GM12892 (cell line): ENCODE data around the gene ANKS1B.
"Not testable (repeated sequence)": the region's sequence is repeated elsewhere in the genome, so short reads cannot be mapped to it uniquely, and the experiment has no call there.

Experiments
- DNase-seq: peaks from one replicate; pipeline ENCODE4 v3.0.0; 2011; ENCODE audit not compliant: insufficient read length
- FAIRE-seq: peaks from 2 replicates; lab custom pipeline; 2011; peaks lifted over from hg19 to GRCh38; lab: Jason Lieb, UNC
- POLR2A ChIP-seq: IDR thresholded peaks from 2 replicates; pipeline ENCODE4 v1.6.1; 2011; ENCODE audit warnings: low read depth, low read length, control low read depth
- POLR2AphosphoS5 ChIP-seq: IDR thresholded peaks from 2 replicates; pipeline ENCODE4 v1.6.1; 2011; ENCODE audit warnings: low read depth, low read length, control low read depth
- TAF1 ChIP-seq: IDR thresholded peaks from 2 replicates; pipeline ENCODE4 v1.6.1; 2011; ENCODE audit warnings: low read depth, mild to moderate bottlenecking, control low read depth, low read length, borderline replicate concordance

ANKS1B gene

DNA sequence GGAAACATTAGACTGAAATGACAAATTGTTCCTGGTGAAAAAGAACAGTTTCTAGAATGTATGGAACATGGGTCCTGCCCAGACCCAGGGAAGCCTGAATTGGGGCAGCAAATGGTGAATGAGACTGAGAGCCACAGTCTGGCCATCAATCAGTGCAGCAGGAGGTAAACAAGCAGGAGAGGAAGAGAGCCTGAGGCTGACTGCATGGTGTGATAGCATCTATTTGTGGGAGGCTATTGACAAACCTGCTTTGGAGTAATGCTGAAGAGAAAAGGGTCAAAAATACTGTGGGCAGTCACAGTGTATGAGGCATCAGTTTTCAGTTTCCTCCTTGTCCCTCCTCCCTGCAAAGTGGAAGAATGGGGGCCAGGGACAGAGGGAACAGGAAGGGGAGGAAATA is 136.8 kb downstream of the ANKS1B start:
- DNase-seq (no peak), FAIRE-seq (no peak)
- TF ChIP-seq POLR2A (no peak), POLR2AphosphoS5 (no peak), TAF1 (no peak)

DNA sequence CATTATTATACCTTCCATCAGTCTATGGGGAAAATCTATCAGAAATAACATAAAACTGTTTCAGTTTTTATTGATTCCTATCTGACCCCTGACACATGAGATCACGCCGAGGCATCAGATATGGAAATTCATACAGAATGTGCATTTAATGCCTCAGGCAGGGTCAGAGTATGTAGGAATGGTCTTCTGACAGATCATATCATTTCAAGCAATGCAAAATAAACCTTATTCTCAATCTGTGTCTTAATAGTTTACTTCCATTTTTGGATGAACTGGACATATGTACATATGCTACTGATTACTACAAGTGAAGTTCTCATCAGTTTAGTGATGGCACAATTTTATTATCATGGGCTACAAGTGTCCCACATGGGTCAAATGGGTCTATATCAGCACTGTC is 150.0 kb downstream of the ANKS1B start:
- no peak for FAIRE-seq
- TF ChIP-seq TAF1 (no peak), POLR2AphosphoS5 (no peak), POLR2A (no peak)
- no peak for DNase-seq

DNA sequence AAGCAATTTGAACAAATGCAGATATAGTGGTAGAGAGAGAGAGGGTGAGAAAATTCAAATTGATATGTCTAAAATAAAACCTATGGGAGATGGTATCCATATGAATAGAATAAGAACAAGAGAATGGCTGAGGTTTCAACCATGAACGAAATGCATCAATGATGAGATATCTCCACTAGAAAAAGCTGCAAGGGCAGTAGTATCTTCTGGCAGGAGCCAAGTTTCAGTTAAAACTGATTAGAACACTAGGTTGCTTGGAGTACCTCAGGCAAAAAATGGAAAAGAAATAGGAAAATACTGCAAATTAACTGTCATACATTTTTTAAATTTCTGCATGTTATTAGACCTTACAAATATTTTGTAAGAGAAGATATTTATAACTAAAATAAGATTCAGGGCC is 151.3 kb downstream of the ANKS1B start:
- TF ChIP-seq POLR2A (no peak), TAF1 (no peak), POLR2AphosphoS5 (no peak)
- DNase-seq (no peak), FAIRE-seq (no peak)

DNA sequence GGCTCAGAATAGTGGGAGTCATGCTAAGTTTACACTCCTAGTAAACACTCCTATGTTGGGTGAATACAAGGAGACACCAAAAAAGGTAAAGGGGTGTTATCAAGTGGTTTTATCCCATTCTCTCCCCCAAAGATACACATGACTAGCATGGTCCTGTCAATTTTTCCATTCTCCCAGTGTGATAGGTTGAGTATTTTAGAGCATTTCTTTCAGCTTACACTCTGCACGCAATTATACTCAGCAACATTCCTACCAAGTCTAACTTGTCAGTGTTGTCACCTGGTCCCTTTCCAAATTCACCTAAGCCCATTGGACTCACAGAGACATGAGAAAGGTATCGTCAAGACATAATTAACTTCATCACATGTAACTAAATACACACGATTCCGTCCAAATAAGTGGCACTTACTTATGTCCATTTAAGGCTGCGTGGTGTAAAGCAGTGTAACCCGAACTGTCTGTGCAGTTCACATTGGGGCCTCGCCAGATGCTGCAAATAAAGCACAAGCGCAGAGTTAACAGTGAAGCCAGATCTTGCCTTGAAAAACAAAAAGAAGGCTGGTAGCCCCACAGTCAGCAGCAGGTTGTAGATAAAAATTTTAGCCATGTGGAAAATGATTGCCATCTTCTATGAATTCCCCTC is 159.7 kb downstream of the ANKS1B start:
- FAIRE-seq (no peak), DNase-seq (no peak)
- TF ChIP-seq POLR2AphosphoS5 (no peak), TAF1 (no peak), POLR2A (no peak)

DNA sequence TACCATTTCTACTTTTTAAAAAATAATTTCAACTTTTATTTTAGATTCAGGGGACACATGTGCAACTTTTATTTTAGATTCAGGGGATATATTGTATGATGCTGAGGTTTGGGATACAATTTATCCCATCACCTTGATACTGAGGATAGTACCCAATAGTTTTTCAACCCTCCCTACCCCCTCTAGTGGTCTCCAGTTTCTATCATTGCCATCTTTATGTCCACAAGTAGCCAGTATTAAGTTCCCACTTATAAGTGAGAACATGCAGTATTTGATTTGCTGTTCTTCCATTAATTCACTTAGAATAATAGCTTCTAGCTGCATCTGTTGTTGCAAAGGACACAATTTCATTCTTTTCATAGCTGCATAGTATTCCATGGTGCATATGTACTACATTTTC is 162.5 kb downstream of the ANKS1B start:
- no peak for FAIRE-seq
- no peak for DNase-seq
- no peak for TF ChIP-seq POLR2AphosphoS5
- TF ChIP-seq TAF1: no peak
- TF ChIP-seq POLR2A: no peak

DNA sequence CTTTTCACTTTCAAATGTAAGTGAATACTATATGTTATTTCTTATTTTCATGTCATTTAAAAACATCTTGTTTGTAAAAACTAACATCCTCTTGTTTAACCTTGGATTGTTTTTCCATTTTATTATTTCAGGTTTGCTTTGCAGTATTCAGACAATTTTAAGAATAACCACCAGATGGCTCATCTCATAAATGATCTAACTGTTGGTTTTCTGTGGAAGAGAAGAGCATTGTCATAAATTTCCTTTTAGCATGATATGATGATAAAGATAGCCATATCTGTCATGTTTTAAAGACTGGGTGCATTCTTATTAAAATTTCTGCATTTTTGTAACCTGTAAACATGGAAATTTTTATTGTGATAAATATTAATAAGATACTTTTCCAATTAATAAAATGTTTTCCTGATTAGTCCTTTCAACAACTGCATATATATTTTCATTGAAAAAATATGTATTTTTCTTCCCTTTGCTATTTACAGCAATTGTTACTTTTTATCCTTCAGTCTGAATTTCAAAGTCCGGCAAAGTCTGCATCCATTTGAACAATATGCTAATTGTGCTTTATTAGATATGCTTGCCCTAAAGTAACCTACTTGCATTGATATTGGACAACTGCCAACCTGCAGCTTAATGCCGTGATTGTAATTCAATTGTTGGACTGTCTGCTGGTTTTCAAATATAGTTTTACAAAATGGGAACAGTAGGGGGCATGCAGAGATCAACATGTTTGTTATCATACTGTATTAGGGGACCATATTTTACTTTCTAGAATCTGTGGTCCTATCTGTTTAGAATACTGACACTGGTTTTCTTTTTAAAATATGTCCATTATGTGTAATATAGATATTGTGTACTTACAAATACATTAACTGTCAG is 173.8 kb downstream of the ANKS1B start:
- no peak for DNase-seq
- FAIRE-seq: no peak
- TF ChIP-seq POLR2A (no peak), POLR2AphosphoS5 (no peak), TAF1 (no peak)

DNA sequence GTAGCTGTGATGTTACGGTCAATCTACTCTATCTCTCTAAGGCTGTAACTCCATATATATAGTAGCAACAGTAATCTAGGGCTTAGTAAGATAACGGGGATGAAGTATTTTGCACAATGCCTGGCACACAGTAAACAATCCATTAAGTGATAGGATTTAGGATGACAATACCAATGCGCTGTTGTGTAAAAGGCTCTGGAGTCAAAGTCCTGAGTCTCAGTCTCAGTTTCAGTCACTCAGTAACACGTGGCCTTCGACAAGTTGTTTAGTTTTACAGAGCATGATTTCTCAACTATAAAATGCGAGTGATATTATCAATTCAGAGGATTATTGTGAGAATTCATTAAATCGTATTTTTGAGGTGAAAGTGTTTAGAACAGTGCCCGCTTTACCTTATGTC is 174.8 kb downstream of the ANKS1B start:
- DNase-seq (no peak), FAIRE-seq (no peak)
- no peak for TF ChIP-seq TAF1
- TF ChIP-seq POLR2A: no peak
- TF ChIP-seq POLR2AphosphoS5: no peak

DNA sequence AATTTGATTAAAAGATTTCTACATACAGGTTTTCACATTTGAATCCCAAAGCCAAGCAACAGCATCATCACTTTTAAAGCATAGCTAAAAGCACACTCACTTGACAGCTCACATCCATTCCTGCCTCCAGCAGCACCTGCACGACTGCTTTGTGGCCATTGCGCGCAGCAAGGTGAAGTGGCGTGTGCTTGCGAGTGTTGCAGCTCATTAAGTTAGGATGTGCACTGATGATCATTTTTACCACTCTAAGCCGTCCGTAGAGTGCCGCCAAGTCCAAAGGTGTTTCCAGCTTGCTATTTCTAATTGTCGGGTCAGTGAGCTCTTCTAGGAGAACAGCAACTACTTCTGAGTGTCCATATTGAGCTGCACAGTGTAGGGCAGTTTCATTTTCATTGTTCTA is 178.4 kb downstream of the ANKS1B start:
- no peak for TF ChIP-seq TAF1
- no peak for TF ChIP-seq POLR2AphosphoS5
- no peak for TF ChIP-seq POLR2A
- DNase-seq (no peak), FAIRE-seq (no peak)

DNA sequence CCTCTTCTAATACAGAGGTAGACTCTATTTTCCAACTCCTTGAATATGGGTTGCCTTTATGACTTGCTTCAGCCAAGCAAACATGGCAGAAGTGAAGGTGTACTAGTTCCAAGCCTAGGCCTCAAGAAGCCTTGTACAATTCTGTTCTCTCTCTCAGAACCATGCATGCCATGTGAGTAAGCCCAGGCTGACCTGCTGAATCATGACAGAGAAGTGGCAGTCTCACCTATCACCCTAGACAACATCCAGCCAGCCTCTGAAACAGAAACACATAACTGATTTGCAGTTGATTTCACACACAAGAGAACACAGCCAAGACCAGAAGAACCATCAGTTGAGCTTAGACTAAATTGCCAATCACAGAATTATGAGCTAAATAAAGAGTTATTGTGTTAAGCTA is 180.0 kb downstream of the ANKS1B start:
- no peak for FAIRE-seq
- DNase-seq: no peak
- no peak for TF ChIP-seq POLR2A
- TF ChIP-seq POLR2AphosphoS5: no peak
- no peak for TF ChIP-seq TAF1

DNA sequence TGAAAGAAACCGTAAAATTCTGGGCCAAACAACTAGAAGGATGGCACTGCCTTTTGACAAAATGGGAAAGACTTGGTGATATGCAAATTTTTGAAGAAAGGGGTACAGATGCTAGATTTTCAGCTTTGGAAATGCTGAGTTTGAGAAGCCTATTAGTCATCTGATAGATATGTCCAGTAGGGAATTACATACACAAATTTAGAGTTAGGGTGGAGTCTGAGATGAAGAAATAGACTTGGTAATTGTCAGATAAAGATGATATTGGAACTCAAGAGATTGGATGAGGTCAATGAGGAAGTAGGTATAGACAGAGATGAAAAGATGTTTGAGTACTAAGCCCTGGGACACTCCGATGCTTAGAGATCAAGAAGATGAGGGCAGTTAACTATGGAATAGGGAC is 184.1 kb downstream of the ANKS1B start:
- no peak for FAIRE-seq
- no peak for DNase-seq
- TF ChIP-seq POLR2A (no peak), TAF1 (no peak)

DNA sequence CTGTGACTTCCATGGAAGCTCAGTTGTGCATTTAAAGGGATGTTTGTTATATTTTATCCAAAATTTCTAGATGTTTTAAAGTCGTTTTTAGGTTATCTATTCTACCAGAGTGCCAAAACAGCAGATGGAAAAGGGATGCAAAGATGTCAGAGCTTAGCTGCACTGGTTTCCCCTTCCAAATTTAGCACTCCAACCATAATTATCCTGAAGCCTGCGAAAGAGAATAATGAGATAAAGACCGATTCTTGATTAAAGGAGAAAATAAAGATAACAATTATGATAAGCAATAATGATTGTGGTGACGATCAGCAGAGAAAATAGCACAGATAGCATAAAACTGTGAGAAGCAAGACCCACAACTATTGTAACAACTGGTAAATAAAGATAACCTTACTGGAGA is 186.8 kb downstream of the ANKS1B start:
- FAIRE-seq, DNase-seq: not testable (repeated sequence)

DNA sequence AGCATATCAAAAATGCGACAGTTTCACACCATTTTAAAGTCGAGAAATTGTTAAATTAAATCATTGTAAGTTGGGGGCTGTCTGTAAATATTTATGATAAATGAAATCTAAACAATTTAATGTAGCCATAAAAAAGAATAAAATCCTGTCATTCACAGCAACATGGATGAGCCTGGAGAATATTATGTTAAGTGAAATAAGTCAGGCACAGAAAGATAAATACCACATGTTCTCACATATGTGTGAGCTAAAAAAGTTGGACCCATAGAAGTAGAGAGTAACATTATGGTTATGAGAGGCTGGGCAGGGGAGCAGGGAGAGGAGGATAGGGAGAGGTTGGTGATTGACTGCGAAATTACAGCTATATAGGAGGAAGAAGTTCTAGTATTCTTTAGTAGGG is 201.3 kb downstream of the ANKS1B start:
- TF ChIP-seq TAF1 (no peak), POLR2AphosphoS5 (no peak), POLR2A (no peak)
- no peak for FAIRE-seq
- DNase-seq: no peak

DNA sequence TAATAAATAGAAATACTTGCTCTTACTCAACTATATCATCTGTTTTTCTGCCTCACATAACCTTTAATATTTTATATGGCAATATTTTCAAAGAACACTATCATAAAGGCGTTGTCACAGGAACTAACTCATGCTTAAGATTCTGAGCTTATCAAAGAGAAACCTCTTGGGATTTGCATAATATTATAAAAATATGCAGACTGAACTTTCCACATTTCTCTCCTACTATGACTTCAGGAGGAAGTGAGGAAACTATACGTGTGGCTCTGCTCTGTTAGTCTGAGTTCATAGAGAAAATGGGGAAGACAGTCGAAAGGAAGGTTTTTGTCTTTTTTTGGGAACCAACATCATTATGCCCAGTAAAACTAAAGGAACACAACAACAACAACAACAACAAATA is 212.5 kb downstream of the ANKS1B start:
- FAIRE-seq (no peak), DNase-seq (no peak)
- TF ChIP-seq TAF1 (no peak), POLR2AphosphoS5 (no peak), POLR2A (no peak)

DNA sequence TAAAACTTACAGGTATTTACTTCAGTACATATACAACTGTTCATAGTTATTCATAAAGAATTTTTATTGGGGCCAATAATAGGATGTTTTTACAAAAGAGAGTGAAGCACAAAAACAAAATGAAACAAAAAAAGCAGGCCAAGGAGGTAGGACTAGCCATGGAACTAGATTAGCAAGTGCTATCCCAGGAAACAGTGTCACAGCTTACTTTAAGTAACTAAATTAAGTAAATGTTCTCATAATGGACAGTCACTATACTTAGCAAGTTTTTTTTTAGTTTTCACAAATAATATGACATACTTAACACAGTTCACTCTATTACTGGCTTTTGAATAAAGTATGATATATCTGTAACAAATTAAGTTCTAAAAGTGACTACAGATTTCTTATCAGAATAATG is 213.1 kb downstream of the ANKS1B start:
- DNase-seq (no peak), FAIRE-seq (no peak)
- TF ChIP-seq POLR2A (no peak), TAF1 (no peak), POLR2AphosphoS5 (no peak)
